Lower lobe of right lung (tissue), 2 donors: ENCODE data around the gene DCAF5. TPM values are rescaled to one million over a fixed set of nuclear protein-coding genes. Genes with fewer than 3 reads are reported as not detected.
"Not testable (repeated sequence)": the region's sequence is repeated elsewhere in the genome, so short reads cannot be mapped to it uniquely, and the experiment has no call there.

ENCODE experiments used
- ATAC-seq, 2 donors: fragments of 200-7000 bp; cut with Tn5 transposase; one replicate each; pipeline ENCODE4 v1.9.1; 2020 to 2022; ENCODE audit warnings: mild to moderate bottlenecking in 2 of 2, moderate library complexity in 2 of 2
- DNase-seq: peaks from one replicate; pipeline ENCODE4 v3.0.0-alpha.2; 2020
- H3K27ac ChIP-seq: fragments of 200-600 bp; one replicate; pipeline ENCODE4 v1.8.0; 2022
- H3K27me3 ChIP-seq: fragments of 200-600 bp; one replicate; pipeline ENCODE4 v1.8.0; 2022; ENCODE audit warnings: low read depth
- H3K36me3 ChIP-seq: fragments of 200-600 bp; one replicate; pipeline ENCODE4 v1.8.0; 2022; ENCODE audit warnings: mild to moderate bottlenecking
- H3K4me1 ChIP-seq: fragments of 200-600 bp; one replicate; pipeline ENCODE4 v1.8.0; 2022
- H3K4me3 ChIP-seq: fragments of 200-600 bp; one replicate; pipeline ENCODE4 v1.8.0; 2022; ENCODE audit warnings: mild to moderate bottlenecking
- H3K9me3 ChIP-seq: fragments of 200-600 bp; one replicate; pipeline ENCODE4 v1.8.0; 2022
- CTCF ChIP-seq: fragments of 200-600 bp; IDR thresholded peaks from one replicate; pipeline ENCODE4 v1.8.0; 2022; ENCODE audit warnings: antibody characterized with exemption, mild to moderate bottlenecking
- intact Hi-C: fragments of 100-400 bp; cut with DNase I; formaldehyde crosslinking; loops from one replicate; pipeline ENCODE4 v1.11.0; 2022
- total RNA-seq: library from RNA; stranded (reverse); fragmentation: NEBNext Ultra II Directional; extraction: Animal tissue kit (Norgen Biotek cat#: 25700); gene quantifications from one replicate; pipeline ENCODE4 v1.2.1, GENCODE V29; 2021
- donor health status: DM: no; HTN: yes; CAD: no; lungs with severe emphysema.

Gene DCAF5
- total RNA-seq, 1 donor from 2014 or later, result 54.5 TPM

DNA sequence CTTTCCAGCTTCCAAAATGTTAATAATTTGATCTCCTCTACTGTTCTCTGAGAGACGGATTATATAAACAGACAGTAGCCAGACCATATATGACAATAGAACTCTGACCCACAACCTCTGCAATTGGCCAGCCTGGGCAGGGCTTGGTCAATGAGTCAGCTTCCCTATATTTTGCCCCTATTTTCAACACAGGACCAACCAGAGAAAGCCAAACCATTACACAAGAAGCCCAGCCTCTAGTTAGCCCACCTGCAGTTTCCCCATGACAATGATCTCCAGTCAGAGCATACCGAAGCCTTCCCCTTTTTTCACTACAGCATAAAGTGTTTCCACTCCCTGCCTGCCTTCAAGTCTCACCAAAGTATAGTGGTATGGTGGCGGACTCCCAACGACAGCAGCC, 30.8 kb upstream of the DCAF5 start:
- intact Hi-C loops, result no loop called here
- Histone ChIP-seq H3K4me1 (no peaks in the 10 kb centered on the region), H3K27me3 (no peaks in the 10 kb centered on the region), H3K4me3 (no peak overlapping the region), H3K27ac (no peak overlapping the region), H3K36me3 (no peaks in the 10 kb centered on the region), H3K9me3 (no peaks in the 10 kb centered on the region)
- no peak for TF ChIP-seq CTCF
- DNase-seq (peak; percentile 57), ATAC-seq (peak; percentile 72 to 79)

GRCh38 chr14:69182580-69182979, 29.7 kb upstream of the DCAF5 start:
- H3K27me3 ChIP-seq, intact Hi-C loops, ATAC-seq, H3K4me3 ChIP-seq, H3K27ac ChIP-seq, H3K36me3 ChIP-seq, H3K9me3 ChIP-seq, DNase-seq, H3K4me1 ChIP-seq: not testable (repeated sequence)

- H3K27ac ChIP-seq, result no peak overlapping the region
- no peak for ATAC-seq
- no peaks in the 10 kb centered on the region for H3K27me3 ChIP-seq
- no peaks in the 10 kb centered on the region for H3K36me3 ChIP-seq
- DNase-seq, result no peak
- intact Hi-C loops, result no loop called here
- H3K9me3 ChIP-seq, result no peaks in the 10 kb centered on the region
- TF ChIP-seq CTCF, result no peak
- H3K4me3 ChIP-seq, result no peak overlapping the region
- H3K4me1 ChIP-seq, result no peaks in the 10 kb centered on the region
Observed at GRCh38 chr14:69181491-69181890, 28.6 kb upstream of the DCAF5 start.

- Histone ChIP-seq H3K27ac (no peak overlapping the region), H3K9me3 (no peaks in the 10 kb centered on the region), H3K4me3 (no peak overlapping the region), H3K27me3 (no peaks in the 10 kb centered on the region), H3K36me3 (no peaks in the 10 kb centered on the region), H3K4me1 (no peaks in the 10 kb centered on the region)
- TF ChIP-seq CTCF, result no peak
- no peak for DNase-seq
- ATAC-seq, result no peak
- intact Hi-C loops, result no loop called here
Observed at GRCh38 chr14:69175130-69175529, 22.2 kb upstream of the DCAF5 start.

- no peaks in the 10 kb centered on the region for H3K9me3 ChIP-seq
- H3K4me1 ChIP-seq, result no peaks in the 10 kb centered on the region
- no peaks in the 10 kb centered on the region for H3K36me3 ChIP-seq
- intact Hi-C loops, result no loop called here
- no peak for DNase-seq
- H3K27ac ChIP-seq, result no peak overlapping the region
- no peak for ATAC-seq
- TF ChIP-seq CTCF, result no peak
- no peak overlapping the region for H3K4me3 ChIP-seq
- no peaks in the 10 kb centered on the region for H3K27me3 ChIP-seq
Observed at GRCh38 chr14:69171569-69171968, 18.6 kb upstream of the DCAF5 start.

GRCh38 chr14:69170839-69171238, 17.9 kb upstream of the DCAF5 start:
- no peak for TF ChIP-seq CTCF
- H3K4me3 ChIP-seq, result no peak overlapping the region
- DNase-seq (no peak), ATAC-seq (no peak)
- H3K36me3 ChIP-seq, result no peaks in the 10 kb centered on the region
- no peaks in the 10 kb centered on the region for H3K27me3 ChIP-seq
- H3K9me3 ChIP-seq, result no peaks in the 10 kb centered on the region
- H3K4me1 ChIP-seq, result no peaks in the 10 kb centered on the region
- H3K27ac ChIP-seq, result no peak overlapping the region
- intact Hi-C loops, result no loop called here

DNA sequence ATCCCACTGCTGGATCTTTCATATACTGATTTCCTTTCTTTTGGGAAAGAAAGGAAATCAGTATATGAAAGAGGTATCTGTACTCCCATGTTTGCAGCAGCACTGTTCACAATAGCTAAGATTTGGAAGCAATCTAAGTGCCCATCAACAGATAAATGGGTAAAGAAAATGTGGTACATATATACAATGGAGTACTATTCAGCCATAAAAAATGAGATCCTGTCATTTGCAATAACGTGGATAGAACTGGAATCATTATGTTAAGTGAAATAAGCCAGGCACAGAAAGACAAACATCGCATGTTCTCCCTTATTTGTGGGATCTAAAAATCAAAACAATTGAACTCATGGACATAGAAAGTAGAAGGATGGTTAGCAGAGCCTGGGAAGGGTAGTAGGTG, 12.9 kb upstream of the DCAF5 start:
- ATAC-seq, H3K4me1 ChIP-seq, H3K27me3 ChIP-seq, DNase-seq, H3K4me3 ChIP-seq, H3K9me3 ChIP-seq, H3K27ac ChIP-seq, H3K36me3 ChIP-seq, intact Hi-C loops: not testable (repeated sequence)
